Measurements from ENCODE around the gene NFKBIZ.
A peak's percentile ranks its signal among the peaks of the same experiment; 100 is the strongest.

DNA sequence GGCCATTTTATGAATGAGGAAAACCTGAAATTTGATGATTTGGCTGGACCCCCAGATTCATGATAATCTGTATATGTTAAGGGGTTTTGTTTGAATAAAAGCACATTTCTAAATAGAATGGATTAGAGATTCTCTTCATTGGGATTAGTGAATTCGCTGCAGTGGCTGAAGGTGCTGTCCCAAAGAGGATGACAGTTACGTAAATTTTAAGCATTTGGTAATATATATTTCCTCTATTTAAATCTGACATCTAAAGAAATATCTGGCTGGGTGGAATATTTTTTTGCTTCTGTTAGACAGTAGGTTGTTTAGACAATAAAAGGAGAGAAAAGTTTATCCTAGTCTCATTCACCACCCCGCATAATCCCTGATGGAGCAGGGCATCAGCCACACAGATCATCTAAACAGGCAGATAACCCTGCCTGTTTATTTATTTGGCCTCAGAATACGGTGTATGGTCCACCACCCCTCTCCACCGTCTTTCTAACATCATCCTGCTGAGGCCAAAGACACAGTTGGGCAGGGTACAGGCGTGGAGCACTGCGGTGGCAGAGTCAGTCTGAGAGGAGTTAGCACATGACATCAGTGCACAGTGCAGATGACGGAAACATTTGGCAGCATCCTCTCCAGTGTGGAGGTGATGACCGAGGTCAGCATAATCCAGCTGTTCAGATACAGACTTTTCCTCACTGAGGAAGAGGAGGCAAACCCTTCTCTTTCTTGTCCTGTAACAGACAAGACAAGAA, 20.4 kb upstream of the NFKBIZ start:
- TF ChIP-seq, protein P1, sequence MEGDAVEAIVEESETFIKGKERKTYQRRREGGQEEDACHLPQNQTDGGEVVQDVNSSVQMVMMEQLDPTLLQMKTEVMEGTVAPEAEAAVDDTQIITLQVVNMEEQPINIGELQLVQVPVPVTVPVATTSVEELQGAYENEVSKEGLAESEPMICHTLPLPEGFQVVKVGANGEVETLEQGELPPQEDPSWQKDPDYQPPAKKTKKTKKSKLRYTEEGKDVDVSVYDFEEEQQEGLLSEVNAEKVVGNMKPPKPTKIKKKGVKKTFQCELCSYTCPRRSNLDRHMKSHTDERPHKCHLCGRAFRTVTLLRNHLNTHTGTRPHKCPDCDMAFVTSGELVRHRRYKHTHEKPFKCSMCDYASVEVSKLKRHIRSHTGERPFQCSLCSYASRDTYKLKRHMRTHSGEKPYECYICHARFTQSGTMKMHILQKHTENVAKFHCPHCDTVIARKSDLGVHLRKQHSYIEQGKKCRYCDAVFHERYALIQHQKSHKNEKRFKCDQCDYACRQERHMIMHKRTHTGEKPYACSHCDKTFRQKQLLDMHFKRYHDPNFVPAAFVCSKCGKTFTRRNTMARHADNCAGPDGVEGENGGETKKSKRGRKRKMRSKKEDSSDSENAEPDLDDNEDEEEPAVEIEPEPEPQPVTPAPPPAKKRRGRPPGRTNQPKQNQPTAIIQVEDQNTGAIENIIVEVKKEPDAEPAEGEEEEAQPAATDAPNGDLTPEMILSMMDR (IDR thresholded peaks at IDR 0.05), result no peak
- TF ChIP-seq POLR2A (IDR thresholded peaks at IDR 0.05; ENCODE audit: low read depth), result no peak
- peak; percentile 87 to 92 for TF ChIP-seq POLR2AphosphoS5 (IDR thresholded peaks at IDR 0.05)
